Liver (tissue), 9 donors: ENCODE data around the gene KCNJ10. TPM values are rescaled to one million over a fixed set of nuclear protein-coding genes. Genes with fewer than 3 reads are reported as not detected.

Experiments used
- DNase-seq: peaks from one replicate; pipeline ENCODE4 v3.0.0-alpha.2; 2017; ENCODE audit warnings: low spot score
- H3K27ac ChIP-seq, 2 donors: one replicate each; pipeline ENCODE4 v1.7.0; 2013; ENCODE audit warnings: inconsistent platforms in 2 of 2, low read length in 2 of 2, control low read depth in 1 of 2, low read depth in 1 of 2, mild to moderate bottlenecking in 1 of 2
- H3K27me3 ChIP-seq, 4 donors: one replicate each; pipeline versions ENCODE4 v1.6.1 to v1.7.0; 2013; ENCODE audit warnings: low read length in 3 of 4, inconsistent platforms in 1 of 4, mild to moderate bottlenecking in 1 of 4, moderate library complexity in 1 of 4; ENCODE audit not compliant: control insufficient read depth in 4 of 4, insufficient read depth in 4 of 4
- H3K36me3 ChIP-seq, 4 donors: one replicate each; pipeline versions ENCODE4 v1.6.1 to v1.7.0; 2013; ENCODE audit warnings: low read length in 3 of 4, mild to moderate bottlenecking in 3 of 4, low read depth in 1 of 4, moderate library complexity in 1 of 4; ENCODE audit not compliant: control insufficient read depth in 4 of 4, insufficient read depth in 3 of 4
- H3K4me1 ChIP-seq, 4 donors: one replicate each; pipeline versions ENCODE4 v1.6.1 to v1.7.0; 2013; ENCODE audit warnings: low read length in 3 of 4, mild to moderate bottlenecking in 3 of 4, moderate library complexity in 1 of 4; ENCODE audit not compliant: control insufficient read depth in 4 of 4, insufficient read depth in 4 of 4
- H3K4me3 ChIP-seq, 3 donors: one replicate each; pipeline versions ENCODE4 v1.6.1 to v1.7.0; 2013; ENCODE audit warnings: low read length in 3 of 3, control low read depth in 1 of 3, low read depth in 1 of 3, mild to moderate bottlenecking in 1 of 3
- H3K9ac ChIP-seq, 2 donors: one replicate each; pipeline ENCODE4 v1.7.0; 2013; ENCODE audit warnings: low read length in 2 of 2, mild to moderate bottlenecking in 2 of 2, moderate library complexity in 2 of 2, control low read depth in 1 of 2, low read depth in 1 of 2
- H3K9me3 ChIP-seq, 4 donors: one replicate each; pipeline versions ENCODE4 v1.6.1 to v1.7.0; 2013; ENCODE audit warnings: low read length in 3 of 4; ENCODE audit not compliant: control insufficient read depth in 4 of 4
- ATF3 ChIP-seq: IDR thresholded peaks from 2 replicates; pipeline ENCODE4 v1.6.1; 2016; ENCODE audit warnings: antibody characterized with exemption
- CTCF ChIP-seq: fragments of 150-350 bp; IDR thresholded peaks from 2 replicates; pipeline ENCODE4 v1.5.1; 2017; ENCODE audit warnings: improper control_type of control experiment, low read depth, low read length; ENCODE audit not compliant: missing input control
- EGR1 ChIP-seq, 2 donors: IDR thresholded peaks; 2 replicates each; pipeline ENCODE4 v1.6.1; 2016 to 2018; ENCODE audit warnings: antibody characterized with exemption in 2 of 2, low read depth in 2 of 2
- FOXA1 ChIP-seq: IDR thresholded peaks from 2 replicates; pipeline ENCODE4 v1.6.1; 2016; ENCODE audit warnings: antibody characterized with exemption
- FOXA2 ChIP-seq: IDR thresholded peaks from 2 replicates; pipeline ENCODE4 v1.6.1; 2016; ENCODE audit warnings: antibody characterized with exemption
- GABPA ChIP-seq, 2 donors: IDR thresholded peaks in 1 of 2; conservative IDR thresholded peaks in 1 of 2; 2 replicates each; pipeline ENCODE4 v1.6.1; 2016; ENCODE audit warnings: antibody characterized with exemption in 2 of 2, mild to moderate bottlenecking in 1 of 2, moderate library complexity in 1 of 2
- HNF4A ChIP-seq, 2 donors: conservative IDR thresholded peaks; 2 replicates each; pipeline ENCODE4 v1.6.1; 2016; ENCODE audit warnings: antibody characterized with exemption in 2 of 2, mild to moderate bottlenecking in 2 of 2
- HNF4G ChIP-seq: IDR thresholded peaks from 2 replicates; pipeline ENCODE4 v1.6.1; 2016; ENCODE audit warnings: antibody characterized with exemption
- JUND ChIP-seq, 2 donors: IDR thresholded peaks; 2 replicates each; pipeline ENCODE4 v1.6.1; 2016; ENCODE audit warnings: antibody characterized with exemption in 2 of 2
- MAX ChIP-seq: IDR thresholded peaks from 2 replicates; pipeline ENCODE4 v1.6.1; 2016; ENCODE audit warnings: antibody characterized with exemption
- NR2F2 ChIP-seq: IDR thresholded peaks from 2 replicates; pipeline ENCODE4 v1.6.1; 2016; ENCODE audit warnings: antibody characterized with exemption
- RAD21 ChIP-seq, 2 donors: IDR thresholded peaks; 2 replicates each; pipeline ENCODE4 v1.6.1; 2016; ENCODE audit warnings: antibody characterized with exemption in 2 of 2, mild to moderate bottlenecking in 2 of 2
- REST ChIP-seq: IDR thresholded peaks from 2 replicates; pipeline ENCODE4 v1.6.1; 2016; ENCODE audit warnings: antibody characterized with exemption, mild to moderate bottlenecking
- RXRA ChIP-seq, 2 donors: IDR thresholded peaks; 2 replicates each; pipeline ENCODE4 v1.6.1; 2017 to 2018; ENCODE audit warnings: antibody characterized with exemption in 2 of 2, mild to moderate bottlenecking in 1 of 2
- SP1 ChIP-seq: IDR thresholded peaks from 2 replicates; pipeline ENCODE4 v1.6.1; 2018; ENCODE audit warnings: antibody characterized with exemption, mild to moderate bottlenecking
- TAF1 ChIP-seq: conservative IDR thresholded peaks from 2 replicates; pipeline ENCODE4 v1.6.1; 2016; ENCODE audit warnings: antibody characterized with exemption, mild to moderate bottlenecking
- YY1 ChIP-seq: IDR thresholded peaks from 2 replicates; pipeline ENCODE4 v1.6.1; 2016; ENCODE audit warnings: antibody characterized with exemption, mild to moderate bottlenecking
- ZBTB33 ChIP-seq: IDR thresholded peaks from 2 replicates; pipeline ENCODE4 v1.6.1; 2016; ENCODE audit warnings: antibody characterized with exemption
- WGBS: extraction: QIAGEN DNeasy Blood & Tissue Kit; methylation state at CpG from one replicate; pipeline ENCODE4 v1.1.7; 2013; 5-methylcytosine and 5-hydroxymethylcytosine counted together
- polyA plus RNA-seq, 2 donors: library from polyadenylated mRNA; stranded (reverse) in 1 of 2; unstranded in 1 of 2; fragments of 200-250 nt in 1 of 2; fragments of >200 nt in 1 of 2; fragmentation: Nextera tagmentation in 1 of 2; extraction: Ambion mirVana in 1 of 2; gene quantifications; one replicate each; pipeline versions ENCODE4 v1.2.1 to v1.2.3, GENCODE V29; 2013 to 2015
- total RNA-seq, 2 donors: library from RNA; depleted of rRNA; stranded (reverse); fragments of >200 nt; gene quantifications; one replicate each; pipeline ENCODE4 v1.2.3, GENCODE V29; 2014
- donor health status: healthy.
- donor health status: healthy.
- donor health status: healthy.
- donor health status: healthy.
- donor health status: healthy.

Gene KCNJ10
- total and polyA plus RNA-seq, 4 donors: 0.48 to 1.6 (median 0.52) TPM

GRCh38 chr1:160004001-160004400 is 66.0 kb downstream of the KCNJ10 start:
- DNase-seq: no peak
- Histone ChIP-seq H3K36me3 (no peaks in the 10 kb centered on the region), H3K9me3 (no peaks in the 10 kb centered on the region), H3K9ac (no peak overlapping the region), H3K27me3 (no peaks in the 10 kb centered on the region), H3K4me3 (no peak overlapping the region), H3K27ac (no peak overlapping the region), H3K4me1 (no peaks in the 10 kb centered on the region)
- no peak for TF ChIP-seq ZBTB33
- 89% methylated on average over 1 of the region's 1 CpG for WGBS

- Histone ChIP-seq H3K36me3 (no peaks in the 10 kb centered on the region), H3K4me1 (no peaks in the 10 kb centered on the region), H3K9ac (no peak overlapping the region), H3K4me3 (no peak overlapping the region), H3K27ac (no peak overlapping the region), H3K9me3 (no peaks in the 10 kb centered on the region), H3K27me3 (no peaks in the 10 kb centered on the region)
- DNase-seq: no peak
- no peak for TF ChIP-seq MAX
- no peak for TF ChIP-seq GABPA (IDR thresholded peaks at IDR 0.05 in 1 of 2, conservative IDR thresholded peaks at IDR 0.05 in 1 of 2)
- TF ChIP-seq SP1: no peak
- TF ChIP-seq YY1: no peak
- TF ChIP-seq TAF1: no peak
- TF ChIP-seq RAD21 (IDR thresholded peaks at IDR 0.05): no peak
- TF ChIP-seq CTCF: no peak
- no peak for TF ChIP-seq REST
- TF ChIP-seq FOXA2: no peak
- no peak for TF ChIP-seq EGR1 (IDR thresholded peaks at IDR 0.05; ENCODE audit: low read depth in 2 of 2)
- TF ChIP-seq HNF4A (conservative IDR thresholded peaks at IDR 0.05): no peak
- no peak for TF ChIP-seq ATF3
- no peak for TF ChIP-seq FOXA1
- no peak for TF ChIP-seq HNF4G
- no peak for TF ChIP-seq NR2F2
- TF ChIP-seq JUND (IDR thresholded peaks at IDR 0.05): no peak
- no peak for TF ChIP-seq RXRA (IDR thresholded peaks at IDR 0.05)
- 85% methylated on average over 2 of the region's 2 CpGs for WGBS
These were observed 68.5 kb downstream of the KCNJ10 start for GRCh38 chr1:160001440-160001839.
